A549 (cell line): ENCODE measurements around the gene KIF26A. TPM values are rescaled to one million over a fixed set of nuclear protein-coding genes. Genes with fewer than 3 reads are reported as not detected.

Experiments used
- ATAC-seq, 2 experiments: fragments of 200-7000 bp in 1 of 2; fragments of >200 bp in 1 of 2; cut with Nextera tagmentation in 1 of 2; cut with Tn5 transposase in 1 of 2; 3 replicates each; pipeline versions ENCODE4 v1.8.0 to v1.9.1; 2018 to 2020; ENCODE audit warnings: mild to moderate bottlenecking in 1 of 2, moderate library complexity in 1 of 2
- CTCF ChIA-PET: fragments of 300-600 bp; sonication (Branson Sonifier 250); formaldehyde crosslinking; extraction: SDS; loops from one replicate; lab custom pipeline; 2021; ENCODE audit warnings: antibody characterized with exemption, inconsistent platforms; lab: Yijun Ruan, JAX
- POLR2A ChIA-PET: fragments of 350-600 bp; formaldehyde crosslinking; extraction: SDS; loops from one replicate; lab custom pipeline; 2021; ENCODE audit warnings: antibody characterized with exemption, inconsistent platforms; lab: Yijun Ruan, JAX
- DNase-seq, 2 experiments: peaks; one replicate each; pipeline versions ENCODE4 v3.0.0 to v3.0.0-alpha.2; 2011 to 2016; ENCODE audit warnings: low read depth in 1 of 2, low spot score in 1 of 2
- FAIRE-seq: peaks from 2 replicates; lab custom pipeline; 2011; peaks lifted over from hg19 to GRCh38; lab: Jason Lieb, UNC
- H3K27ac ChIP-seq, 2 experiments: fragments of >200 bp; sonication (Bioruptor Twin); formaldehyde crosslinking; 3 replicates each; pipeline ENCODE4 v1.5.1; 2016 to 2017
- H3K4me1 ChIP-seq: fragments of >200 bp; sonication (Bioruptor Twin); formaldehyde crosslinking; 3 replicates; pipeline ENCODE4 v1.6.1; 2016
- H3K4me2 ChIP-seq: fragments of >200 bp; sonication (Bioruptor Twin); formaldehyde crosslinking; 3 replicates; pipeline ENCODE4 v1.6.1; 2016
- H3K4me3 ChIP-seq: fragments of >200 bp; sonication (Bioruptor Twin); formaldehyde crosslinking; 3 replicates; pipeline ENCODE4 v1.5.1; 2016
- H3K9me3 ChIP-seq: fragments of >200 bp; sonication (Bioruptor Twin); formaldehyde crosslinking; 3 replicates; pipeline ENCODE4 v1.6.1; 2016
- CHD2 ChIP-seq: fragments of 150-350 bp; IDR thresholded peaks from 2 replicates; pipeline ENCODE4 v1.6.1; 2014; ENCODE audit warnings: low read length; ENCODE audit not compliant: partially characterized antibody
- EP300 ChIP-seq, 2 experiments: fragments of >200 bp; sonication (Bioruptor Twin); formaldehyde crosslinking; IDR thresholded peaks; 2 replicates in 1 of 2; 3 replicates in 1 of 2; pipeline ENCODE4 v1.6.1; 2016 to 2017
- FOSB ChIP-seq: fragments of 250-450 bp; sonication (Bioruptor Pico); IDR thresholded peaks from 2 replicates; pipeline ENCODE4 v1.5.0; 2020; ENCODE audit warnings: mild to moderate bottlenecking, moderate library complexity
- FOXS1 ChIP-seq: fragments of 250-450 bp; sonication (Bioruptor Pico); IDR thresholded peaks from 2 replicates; pipeline ENCODE4 v1.5.0; 2020; ENCODE audit warnings: mild to moderate bottlenecking, moderate library complexity
- GATA3 ChIP-seq: IDR thresholded peaks from 2 replicates; pipeline ENCODE4 v1.6.1; 2012; ENCODE audit warnings: borderline replicate concordance
- JUNB ChIP-seq: fragments of >200 bp; sonication (Bioruptor Twin); formaldehyde crosslinking; IDR thresholded peaks from 2 replicates; pipeline ENCODE4 v1.6.1; 2016
- KDM1A ChIP-seq: fragments of 200-600 bp; sonication (generic); IDR thresholded peaks from 2 replicates; pipeline ENCODE4 v1.6.1; 2016; ENCODE audit warnings: low read depth, mild to moderate bottlenecking
- KDM5A ChIP-seq: fragments of 200-600 bp; sonication (generic); IDR thresholded peaks from 2 replicates; pipeline ENCODE4 v1.6.1; 2016; ENCODE audit warnings: antibody characterized with exemption, mild to moderate bottlenecking
- MAFK ChIP-seq: fragments of 450-650 bp; IDR thresholded peaks from 2 replicates; pipeline ENCODE4 v1.6.1; 2014; ENCODE audit not compliant: partially characterized antibody
- MYC ChIP-seq: IDR thresholded peaks from 2 replicates; pipeline ENCODE4 v1.6.1; 2012; ENCODE audit warnings: mild to moderate bottlenecking, inconsistent platforms, low read length, improper control_type of control experiment, borderline replicate concordance
- NPAS2 ChIP-seq: fragments of 250-450 bp; sonication (Bioruptor Pico); IDR thresholded peaks from 2 replicates; pipeline ENCODE4 v1.8.0; 2022; ENCODE audit warnings: mild to moderate bottlenecking, moderate library complexity, borderline replicate concordance
- POLR2AphosphoS2 ChIP-seq: conservative IDR thresholded peaks from 2 replicates; pipeline ENCODE4 v1.6.1; 2012; ENCODE audit warnings: low read length, improper control_type of control experiment, inconsistent platforms
- RAD21 ChIP-seq, 2 experiments: fragments of >200 bp in 1 of 2; sonication (Bioruptor Twin) in 1 of 2; formaldehyde crosslinking in 1 of 2; IDR thresholded peaks in 1 of 2; conservative IDR thresholded peaks in 1 of 2; 2 replicates in 1 of 2; 3 replicates in 1 of 2; pipeline ENCODE4 v1.6.1; 2012 to 2018; ENCODE audit warnings: inconsistent platforms in 1 of 2
- RFX5 ChIP-seq: fragments of 450-650 bp; IDR thresholded peaks from 2 replicates; pipeline ENCODE4 v1.7.1; 2014; ENCODE audit warnings: antibody characterized with exemption, mild to moderate bottlenecking, moderate library complexity
- RNF2 ChIP-seq: fragments of 200-600 bp; sonication (generic); IDR thresholded peaks from 2 replicates; pipeline ENCODE4 v1.6.1; 2016; ENCODE audit warnings: low read depth, mild to moderate bottlenecking, antibody characterized with exemption, moderate library complexity, borderline replicate concordance
- TP53 ChIP-seq: fragments of 250-450 bp; sonication (Bioruptor Pico); IDR thresholded peaks from 2 replicates; pipeline ENCODE4 v1.5.0; 2021; ENCODE audit warnings: mild to moderate bottlenecking, moderate library complexity
- ZC3H11A ChIP-seq: fragments of 450-650 bp; IDR thresholded peaks from 2 replicates; pipeline ENCODE4 v1.6.1; 2014; ENCODE audit warnings: antibody characterized with exemption, mild to moderate bottlenecking
- WGBS: methylation state at CpG from one replicate; pipeline ENCODE4 v1.1.6; 2017; ENCODE audit errors: missing lambda C conversion rate; 5-methylcytosine and 5-hydroxymethylcytosine counted together
- polyA plus RNA-seq, 4 experiments: library from polyadenylated mRNA; depleted of rRNA in 3 of 4; stranded (reverse); fragments of >200 nt; fragmentation: RNase III in 1 of 4; extraction: RNeasy Plus Mini Kit Qiagen cat#74134 plus additional on column Dnase treatment in 1 of 4; gene quantifications; 2 replicates in 3 of 4; 3 replicates in 1 of 4; pipeline ENCODE4 v1.2.3, GENCODE V29; 2011 to 2017
- TF ChIP-seq, protein P1 (sequence below): fragments of 150-350 bp; IDR thresholded peaks from 2 replicates; pipeline ENCODE4 v1.6.1; 2014; ENCODE audit warnings: low read depth, mild to moderate bottlenecking, low read length
- TF ChIP-seq, protein P2 (sequence below): fragments of >200 bp; sonication (Bioruptor Twin); formaldehyde crosslinking; IDR thresholded peaks from 3 replicates; pipeline ENCODE4 v1.5.1; 2016
- TF ChIP-seq, protein P3 (sequence below): IDR thresholded peaks from 2 replicates; pipeline ENCODE4 v1.6.1; 2012

Gene KIF26A
- polyA plus RNA-seq, 2 of the 4 experiments (the other 2 are of a cell fraction) = 0.28 to 2.3 TPM

DNA sequence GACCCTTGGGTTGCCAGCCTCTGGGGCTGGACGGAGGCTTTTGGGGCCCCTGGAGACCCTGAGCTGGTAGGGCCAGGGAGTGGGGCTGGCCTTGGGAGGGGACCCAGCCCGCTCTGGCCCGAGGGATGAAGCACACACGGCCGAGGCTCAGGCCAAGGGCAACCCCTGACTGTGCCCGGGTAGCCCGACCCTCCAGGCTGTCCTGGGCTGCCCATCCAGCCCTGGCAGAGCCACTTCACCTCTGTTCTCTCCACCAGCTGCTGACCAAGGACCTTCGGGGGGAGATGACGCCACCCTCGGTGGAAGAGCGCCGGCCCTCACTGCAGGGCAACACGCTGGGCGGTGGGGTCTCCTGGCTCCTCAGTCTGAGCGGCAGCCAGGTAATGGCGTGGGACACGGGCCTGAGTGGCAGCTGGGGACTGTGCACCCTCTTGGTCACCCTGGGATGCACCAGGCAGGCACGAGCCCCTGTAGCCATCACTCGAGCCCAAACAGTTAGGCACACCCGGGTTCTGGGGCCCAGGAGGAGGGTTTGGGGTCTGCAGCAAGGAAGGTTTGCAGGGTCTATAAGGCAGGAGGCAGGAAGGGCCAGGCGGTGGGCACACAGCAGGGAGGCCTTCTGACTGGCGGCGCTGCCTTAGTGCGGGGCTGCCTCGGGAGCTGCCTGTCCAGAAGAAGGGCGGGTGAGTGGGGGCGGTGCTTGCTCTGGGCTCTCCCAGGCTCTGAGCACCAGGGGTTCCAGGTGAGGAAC, 33.1 kb upstream of the KIF26A start:
- no peak overlapping the region for H3K27ac ChIP-seq
- H3K9me3 ChIP-seq = no peaks in the 10 kb centered on the region
- no peak for FAIRE-seq
- POLR2A ChIA-PET = no interaction called here
- no peaks in the 10 kb centered on the region for H3K4me1 ChIP-seq
- TF ChIP-seq JUNB = no peak
- no peak for TF ChIP-seq EP300 (IDR thresholded peaks at IDR 0.05)
- TF ChIP-seq TP53 (CRISPR knock-in tag) = no peak
- TF ChIP-seq RAD21 (conservative IDR thresholded peaks at IDR 0.05 in 1 of 2, IDR thresholded peaks at IDR 0.05 in 1 of 2) = no peak
- TF ChIP-seq MYC = no peak
- no peak for TF ChIP-seq ZC3H11A
- TF ChIP-seq, all 56 proteins: peak for 0
- H3K4me3 ChIP-seq = no peak overlapping the region
- no peak for ATAC-seq
- no peak for DNase-seq
- 68% methylated on average over 6 of the region's 27 CpGs for WGBS
- H3K4me2 ChIP-seq = no peak overlapping the region
- CTCF ChIA-PET = interaction anchor here (1.2 to 4.1 kb wide), 2 partner anchors 10 to 459 kb away, joined by 4 to 29 read pairs; no protein-coding TSS in a partner anchor

DNA sequence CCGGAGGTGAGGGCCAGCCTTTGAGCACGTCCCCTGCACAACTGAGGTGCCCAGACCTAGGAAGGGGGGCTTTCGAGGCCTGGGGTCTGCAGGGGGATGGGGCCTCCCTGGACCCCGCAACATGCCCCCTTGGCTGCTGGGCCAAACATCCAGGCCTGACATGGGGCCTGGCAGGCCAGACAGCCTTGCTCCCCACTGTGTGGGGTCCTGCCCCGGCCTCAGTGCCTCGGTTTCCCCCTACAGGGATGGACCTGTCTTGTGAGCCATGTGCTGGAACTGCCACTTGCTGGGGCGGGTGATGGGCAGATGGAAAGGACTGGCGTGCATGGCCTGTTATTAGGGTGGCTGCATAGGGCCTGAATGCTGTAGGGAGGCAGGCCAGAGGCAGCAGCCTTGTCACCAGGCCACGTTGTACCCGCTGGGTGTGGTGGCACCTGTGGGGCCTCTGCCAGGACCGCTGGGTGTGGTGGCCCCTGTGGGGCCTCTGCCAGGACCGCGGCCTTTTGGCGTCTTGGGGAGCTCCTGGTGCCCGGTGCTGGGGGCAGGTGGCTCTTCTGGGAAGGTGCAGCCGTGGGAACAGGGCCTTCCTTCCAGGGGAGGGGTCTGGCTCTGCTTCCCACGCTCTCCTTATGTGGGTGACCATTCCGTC, 32.4 kb upstream of the KIF26A start:
- Histone ChIP-seq H3K27ac (no peak overlapping the region), H3K4me3 (no peak overlapping the region), H3K4me2 (no peak overlapping the region), H3K4me1 (no peaks in the 10 kb centered on the region), H3K9me3 (no peaks in the 10 kb centered on the region)
- DNase-seq = no peak
- WGBS = 73% methylated on average over 6 of the region's 18 CpGs
- TF ChIP-seq POLR2AphosphoS2 (no peak), KDM5A (no peak), KDM1A (no peak), CHD2 (no peak)
- ChIA-PET POLR2A (no interaction called here), CTCF (interaction anchor here (0.6 to 4.1 kb wide), 4 partner anchors 11 to 533 kb away, joined by 3 to 29 read pairs (median 4); no protein-coding TSS in a partner anchor)
- FAIRE-seq = no peak
- ATAC-seq = no peak

DNA sequence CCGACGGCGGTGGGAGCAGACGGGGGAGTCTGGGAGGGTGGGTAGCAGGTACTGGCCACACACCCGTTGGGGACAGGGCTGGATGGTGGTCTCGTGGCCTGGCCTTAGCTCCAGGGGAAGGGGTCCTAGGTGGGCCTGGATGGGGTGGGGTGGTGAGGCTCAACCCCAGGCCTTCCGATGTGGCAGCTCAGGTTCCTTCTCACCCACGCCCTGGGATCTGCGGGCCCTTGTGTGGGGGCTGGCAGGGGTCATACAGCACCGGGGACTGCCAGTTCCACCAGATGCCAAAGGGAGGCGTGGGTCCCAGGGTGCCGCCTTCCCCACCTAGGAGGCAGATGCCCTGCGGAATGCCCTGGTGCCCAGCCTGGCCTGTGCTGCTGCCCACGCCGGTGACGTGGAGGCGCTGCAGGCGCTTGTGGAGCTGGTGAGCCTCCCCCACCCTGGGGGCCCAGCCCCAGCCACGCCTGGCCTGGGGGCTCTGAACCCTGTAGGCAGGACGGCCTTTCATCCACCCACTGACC, 31.9 kb upstream of the KIF26A start:
- CTCF ChIA-PET = interaction anchor here (0.6 to 4.1 kb wide), 5 partner anchors 11 to 533 kb away, joined by 3 to 29 read pairs (median 3); no protein-coding TSS in a partner anchor
- DNase-seq (no peak), ATAC-seq (no peak), FAIRE-seq (no peak)
- Histone ChIP-seq H3K4me2 (no peak overlapping the region), H3K4me3 (no peak overlapping the region), H3K4me1 (no peaks in the 10 kb centered on the region), H3K9me3 (no peaks in the 10 kb centered on the region), H3K27ac (no peak overlapping the region)
- POLR2A ChIA-PET = no interaction called here
- 84% methylated on average over 10 of the region's 20 CpGs for WGBS
- TF ChIP-seq, protein P1, sequence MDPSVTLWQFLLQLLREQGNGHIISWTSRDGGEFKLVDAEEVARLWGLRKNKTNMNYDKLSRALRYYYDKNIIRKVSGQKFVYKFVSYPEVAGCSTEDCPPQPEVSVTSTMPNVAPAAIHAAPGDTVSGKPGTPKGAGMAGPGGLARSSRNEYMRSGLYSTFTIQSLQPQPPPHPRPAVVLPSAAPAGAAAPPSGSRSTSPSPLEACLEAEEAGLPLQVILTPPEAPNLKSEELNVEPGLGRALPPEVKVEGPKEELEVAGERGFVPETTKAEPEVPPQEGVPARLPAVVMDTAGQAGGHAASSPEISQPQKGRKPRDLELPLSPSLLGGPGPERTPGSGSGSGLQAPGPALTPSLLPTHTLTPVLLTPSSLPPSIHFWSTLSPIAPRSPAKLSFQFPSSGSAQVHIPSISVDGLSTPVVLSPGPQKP = no peak
- TF ChIP-seq RNF2 (no peak), RFX5 (no peak), RAD21 (conservative IDR thresholded peaks at IDR 0.05 in 1 of 2, IDR thresholded peaks at IDR 0.05 in 1 of 2) (no peak), MAFK (no peak), FOXS1 (CRISPR knock-in tag) (no peak), GATA3 (no peak), POLR2AphosphoS2 (no peak), NPAS2 (CRISPR knock-in tag) (no peak), FOSB (CRISPR knock-in tag) (no peak), KDM5A (no peak)
- TF ChIP-seq, protein P2, sequence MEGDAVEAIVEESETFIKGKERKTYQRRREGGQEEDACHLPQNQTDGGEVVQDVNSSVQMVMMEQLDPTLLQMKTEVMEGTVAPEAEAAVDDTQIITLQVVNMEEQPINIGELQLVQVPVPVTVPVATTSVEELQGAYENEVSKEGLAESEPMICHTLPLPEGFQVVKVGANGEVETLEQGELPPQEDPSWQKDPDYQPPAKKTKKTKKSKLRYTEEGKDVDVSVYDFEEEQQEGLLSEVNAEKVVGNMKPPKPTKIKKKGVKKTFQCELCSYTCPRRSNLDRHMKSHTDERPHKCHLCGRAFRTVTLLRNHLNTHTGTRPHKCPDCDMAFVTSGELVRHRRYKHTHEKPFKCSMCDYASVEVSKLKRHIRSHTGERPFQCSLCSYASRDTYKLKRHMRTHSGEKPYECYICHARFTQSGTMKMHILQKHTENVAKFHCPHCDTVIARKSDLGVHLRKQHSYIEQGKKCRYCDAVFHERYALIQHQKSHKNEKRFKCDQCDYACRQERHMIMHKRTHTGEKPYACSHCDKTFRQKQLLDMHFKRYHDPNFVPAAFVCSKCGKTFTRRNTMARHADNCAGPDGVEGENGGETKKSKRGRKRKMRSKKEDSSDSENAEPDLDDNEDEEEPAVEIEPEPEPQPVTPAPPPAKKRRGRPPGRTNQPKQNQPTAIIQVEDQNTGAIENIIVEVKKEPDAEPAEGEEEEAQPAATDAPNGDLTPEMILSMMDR = no peak
- TF ChIP-seq, protein P3, sequence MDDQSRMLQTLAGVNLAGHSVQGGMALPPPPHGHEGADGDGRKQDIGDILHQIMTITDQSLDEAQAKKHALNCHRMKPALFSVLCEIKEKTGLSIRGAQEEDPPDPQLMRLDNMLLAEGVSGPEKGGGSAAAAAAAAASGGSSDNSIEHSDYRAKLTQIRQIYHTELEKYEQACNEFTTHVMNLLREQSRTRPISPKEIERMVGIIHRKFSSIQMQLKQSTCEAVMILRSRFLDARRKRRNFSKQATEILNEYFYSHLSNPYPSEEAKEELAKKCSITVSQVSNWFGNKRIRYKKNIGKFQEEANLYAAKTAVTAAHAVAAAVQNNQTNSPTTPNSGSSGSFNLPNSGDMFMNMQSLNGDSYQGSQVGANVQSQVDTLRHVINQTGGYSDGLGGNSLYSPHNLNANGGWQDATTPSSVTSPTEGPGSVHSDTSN = no peak
